GM19455 (cell line): Measurements from ENCODE around the gene ARHGAP42.

Experiments
- ATAC-seq: cut with Tn5 transposase; IDR thresholded peaks from one replicate; pipeline ENCODE4 v1.9.1; 2021; ENCODE audit not compliant: unreplicated experiment

The ARHGAP42 gene

DNA sequence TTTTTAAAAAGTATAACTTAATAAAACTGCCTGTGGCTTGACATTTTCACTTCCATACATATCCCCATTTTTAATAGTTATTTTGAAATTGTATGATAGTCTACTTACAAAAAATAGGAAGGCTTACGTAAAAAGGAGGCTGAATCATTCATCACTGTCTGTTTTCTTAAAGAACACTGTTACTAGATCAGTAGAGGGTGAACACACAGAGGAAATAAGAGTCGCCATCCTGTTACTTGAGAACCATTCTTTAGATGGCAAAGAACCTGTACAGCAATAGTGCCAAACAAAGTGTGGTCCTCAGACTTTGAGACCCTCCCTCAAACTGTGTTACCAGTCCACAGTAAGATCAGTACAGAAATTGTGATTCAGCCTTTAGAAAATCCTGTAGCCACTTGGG lies 261.8 kb downstream of the ARHGAP42 start:
- ATAC-seq, result no peak

DNA sequence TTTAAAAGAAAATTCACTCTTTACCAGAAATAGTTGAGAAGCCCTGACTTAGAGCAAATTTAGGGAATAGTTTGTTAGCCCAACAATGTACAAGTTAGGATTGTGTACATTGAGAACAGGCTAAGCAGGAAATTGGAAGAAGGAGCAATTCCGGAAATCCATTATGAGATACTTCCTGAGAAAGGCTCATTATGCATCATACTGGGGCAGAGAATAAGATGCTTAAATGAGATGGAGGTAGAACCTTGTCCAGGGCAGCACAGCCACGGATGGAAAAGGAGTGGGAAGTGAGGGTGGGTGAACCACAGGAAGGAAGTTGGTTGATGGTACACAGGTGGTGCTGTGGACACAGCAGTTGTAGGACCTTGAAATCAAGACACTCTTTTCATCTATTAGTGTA lies 262.4 kb downstream of the ARHGAP42 start:
- ATAC-seq, result no peak

DNA sequence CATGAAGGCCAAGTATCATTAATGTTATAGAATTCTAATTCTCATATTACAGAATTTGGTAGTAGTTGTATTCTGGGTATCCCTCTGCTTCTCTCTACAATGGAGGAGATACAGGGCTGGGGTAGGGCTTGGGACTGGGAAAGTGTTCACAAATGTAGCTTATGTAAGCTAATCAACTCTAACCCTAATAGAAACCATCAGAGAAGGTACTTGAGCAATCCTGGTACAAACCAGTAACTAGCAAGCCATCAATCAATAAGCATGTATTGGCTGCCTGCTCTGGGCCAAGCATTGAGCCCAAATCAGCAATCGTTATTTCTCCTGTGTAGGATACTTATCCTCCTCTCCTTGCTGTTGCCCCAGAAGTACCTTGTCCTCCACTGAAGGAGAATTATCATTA lies 268.2 kb downstream of the ARHGAP42 start:
- ATAC-seq, result no peak

DNA sequence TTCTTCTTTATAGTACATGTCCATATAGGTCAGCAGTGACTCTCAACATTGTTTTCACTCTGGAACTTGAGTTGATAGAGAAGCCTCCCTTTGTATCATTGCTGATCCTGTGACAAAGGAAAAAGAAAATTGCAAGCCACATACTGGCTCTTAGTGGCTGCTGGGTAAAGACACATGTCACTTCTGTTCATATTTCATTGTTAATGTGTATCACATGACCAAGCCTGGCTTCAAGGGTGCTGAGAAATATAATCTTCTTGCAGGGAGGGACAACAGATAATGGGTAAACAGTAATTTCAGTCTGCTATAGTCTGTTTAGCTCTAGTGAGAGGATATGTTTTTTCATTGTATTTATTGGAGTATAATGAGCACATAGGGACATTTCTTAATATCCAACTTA lies 269.3 kb downstream of the ARHGAP42 start:
- ATAC-seq, result no peak

DNA sequence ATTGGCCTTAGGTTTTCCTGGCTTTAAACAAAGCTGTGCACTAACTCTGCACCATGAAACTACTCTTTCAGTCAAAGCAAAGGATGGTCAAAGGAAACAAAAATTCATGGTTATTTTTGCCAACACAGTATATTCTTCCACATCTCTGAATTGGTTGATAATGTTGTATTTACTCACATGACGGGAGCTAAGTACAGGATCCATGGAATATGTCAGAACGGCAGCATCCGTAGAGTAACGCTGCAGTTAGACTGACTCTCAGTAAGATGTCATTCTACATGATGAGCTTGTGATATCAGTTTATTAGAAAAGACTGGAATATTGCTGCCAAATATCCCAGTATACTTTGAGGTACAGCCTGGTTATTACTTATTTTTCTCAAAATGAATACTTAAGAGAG lies 270.4 kb downstream of the ARHGAP42 start:
- no peak for ATAC-seq

DNA sequence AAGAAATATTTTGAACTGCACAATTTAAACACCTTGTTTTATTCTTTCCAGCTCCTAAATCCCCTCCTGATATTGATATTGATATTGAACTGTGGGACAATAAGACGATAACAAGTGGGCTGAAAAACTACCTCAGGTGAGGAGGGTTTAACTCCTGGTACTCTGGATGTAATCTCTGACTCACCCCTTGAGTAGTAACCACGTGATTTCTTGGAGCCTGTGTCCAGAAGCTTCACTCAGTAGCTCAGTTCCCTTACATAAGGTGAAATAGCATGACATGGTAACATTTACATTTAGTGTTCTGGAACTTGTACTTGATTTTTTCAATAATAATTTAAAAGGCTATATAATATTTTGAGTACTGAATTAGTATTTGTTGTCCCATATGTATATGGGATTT lies 274.5 kb downstream of the ARHGAP42 start:
- no peak for ATAC-seq

DNA sequence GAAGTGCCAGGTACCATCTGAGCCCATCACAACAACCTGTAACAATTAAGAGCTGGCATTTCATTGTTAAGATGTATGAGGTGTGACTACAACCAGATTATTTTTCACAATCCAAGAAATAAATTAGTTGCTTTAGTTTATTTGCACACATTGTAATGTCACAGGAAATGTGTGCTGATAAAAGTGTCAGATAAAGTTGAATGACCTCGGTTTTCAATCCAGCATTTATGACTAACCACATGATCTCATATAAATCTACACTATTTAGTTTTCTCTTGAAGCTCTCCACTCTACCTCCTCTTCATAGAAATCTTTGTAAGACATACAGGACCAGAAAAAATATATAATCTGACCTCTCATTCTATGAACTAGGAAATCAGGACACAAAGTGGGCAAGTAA lies 276.3 kb downstream of the ARHGAP42 start:
- no peak for ATAC-seq

DNA sequence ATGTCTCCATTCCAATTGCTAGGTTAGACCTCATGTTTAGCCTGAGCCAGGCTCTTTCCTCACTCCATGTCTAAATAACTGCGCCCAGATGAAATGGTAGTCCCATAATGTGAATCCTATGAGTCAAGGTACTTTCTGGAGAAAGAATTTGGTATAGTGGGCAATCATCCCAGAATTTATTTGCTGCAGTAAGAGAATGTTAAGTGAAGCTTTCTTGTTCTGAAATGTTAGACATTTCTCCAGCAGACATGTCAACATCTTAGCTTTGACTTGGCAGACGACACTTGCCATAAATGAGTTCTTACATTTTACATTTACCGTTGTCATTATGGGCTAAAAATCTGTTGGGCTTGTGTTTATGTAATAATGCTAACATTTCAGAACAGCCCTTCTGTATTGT lies 277.3 kb downstream of the ARHGAP42 start:
- ATAC-seq, result no peak

DNA sequence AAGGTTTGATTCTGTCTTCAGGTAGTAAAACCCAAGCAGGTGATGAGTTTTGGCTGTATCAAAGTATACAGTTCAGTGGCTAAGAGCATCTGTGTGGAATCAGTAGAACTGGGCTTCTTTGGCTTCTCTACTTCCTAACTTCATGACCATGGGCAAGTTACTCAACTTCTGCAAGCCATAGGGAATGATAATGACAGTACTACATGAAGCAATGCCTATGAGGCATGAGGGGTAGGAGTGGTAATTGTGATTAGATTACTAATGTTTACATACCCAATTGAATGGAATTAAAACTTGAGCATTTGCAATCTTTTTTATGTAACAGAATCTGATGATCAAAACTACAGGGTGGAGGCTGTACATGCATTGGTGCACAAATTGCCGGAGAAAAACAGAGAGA lies 278.3 kb downstream of the ARHGAP42 start:
- ATAC-seq, result no peak

DNA sequence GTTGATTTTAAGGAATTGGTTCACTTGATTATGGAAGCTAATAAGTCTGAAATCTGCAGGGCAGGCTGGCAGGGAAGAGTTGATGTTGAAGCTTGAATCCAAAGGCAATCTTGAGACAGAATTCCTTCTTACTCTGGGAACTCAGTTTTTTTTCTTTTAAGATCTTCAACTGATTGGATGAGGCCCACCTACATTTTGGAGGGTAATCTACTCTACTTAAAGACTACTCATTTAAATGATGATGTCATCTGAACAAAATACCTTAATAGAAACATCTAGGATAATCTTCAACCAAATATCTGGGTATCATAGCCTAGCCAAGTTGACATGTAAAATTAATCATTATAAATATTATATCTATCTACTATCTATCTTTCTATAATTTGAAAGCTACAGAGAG lies 279.3 kb downstream of the ARHGAP42 start:
- ATAC-seq, result no peak

DNA sequence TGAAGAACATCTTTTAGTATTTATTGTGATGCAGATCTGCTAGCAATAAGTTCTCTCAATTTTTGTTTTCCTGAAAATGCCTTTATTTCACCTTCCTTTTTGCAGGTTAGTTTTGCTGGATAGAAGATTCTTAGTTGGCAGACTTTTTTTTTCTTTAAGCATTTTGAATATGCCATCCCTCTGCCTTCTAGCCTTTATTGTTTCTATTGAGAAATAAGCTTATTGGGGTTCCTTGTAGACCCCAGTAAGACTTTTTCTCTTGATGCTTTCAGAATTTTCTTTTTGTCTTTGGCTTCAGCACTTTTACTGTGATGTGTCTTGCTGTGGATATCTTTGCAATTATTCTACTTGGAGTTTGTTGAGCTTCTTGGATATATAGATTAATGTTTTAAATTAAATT lies 281.9 kb downstream of the ARHGAP42 start:
- ATAC-seq, result no peak

DNA sequence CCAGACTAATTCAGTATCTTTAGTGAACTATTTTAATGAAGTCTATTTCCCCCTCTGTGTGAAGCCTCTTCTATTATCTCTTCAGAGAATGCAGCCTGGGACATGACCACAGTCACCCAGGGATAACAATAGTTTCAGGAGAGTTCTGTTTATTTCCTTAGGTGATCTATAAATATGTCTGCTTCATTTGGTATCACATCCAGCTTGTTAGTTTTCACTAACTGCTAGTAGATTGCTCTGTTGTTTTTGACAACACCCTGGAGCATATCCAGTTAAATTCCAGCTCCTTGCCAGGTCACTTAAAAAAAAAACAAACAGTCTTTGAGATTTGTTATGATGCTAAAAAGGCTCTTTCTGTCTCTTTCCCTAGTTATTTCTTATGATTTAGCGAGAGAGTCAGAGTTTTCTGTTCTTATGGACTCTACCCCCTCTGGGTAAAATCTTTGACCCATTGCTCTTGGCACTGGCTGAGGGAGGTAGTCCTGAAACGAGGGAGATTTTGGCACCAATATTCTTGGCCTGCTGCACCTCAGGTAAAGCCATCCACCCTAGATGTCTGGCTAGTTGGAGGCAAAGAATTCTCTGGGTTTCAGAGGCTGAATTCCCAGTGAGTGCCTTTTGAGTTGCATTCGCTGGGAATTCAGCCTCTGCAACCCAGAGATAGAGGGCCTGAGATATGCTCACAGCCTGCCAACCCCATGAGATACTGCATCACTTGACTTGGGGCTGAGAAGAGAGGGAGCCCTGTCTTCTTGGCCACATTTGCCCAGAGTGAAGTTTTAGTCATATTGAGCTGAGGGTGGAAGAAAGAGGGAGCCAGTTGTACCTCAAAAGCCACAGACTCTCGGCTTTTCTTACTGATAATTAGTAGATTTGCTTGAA lies 283.4 kb downstream of the ARHGAP42 start:
- no peak for ATAC-seq

DNA sequence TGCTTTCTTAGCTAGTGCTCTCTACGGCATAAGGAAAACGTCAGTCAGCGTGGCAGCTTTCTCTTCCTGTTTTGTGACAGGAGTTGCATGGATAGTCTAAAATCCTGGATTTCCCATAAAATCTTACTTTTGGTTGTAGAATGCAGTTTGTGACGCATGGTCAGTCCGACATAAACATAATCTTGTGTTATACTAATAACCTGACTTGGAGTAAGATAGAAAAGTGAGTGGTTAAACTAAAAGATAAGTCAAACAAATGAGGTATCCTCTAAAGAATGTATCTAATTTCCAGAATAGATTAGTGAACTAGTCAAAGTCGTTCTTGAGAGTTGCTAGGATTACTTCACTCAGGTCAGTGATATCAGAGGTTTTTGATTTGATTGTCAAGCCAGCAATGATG lies 285.0 kb downstream of the ARHGAP42 start:
- ATAC-seq, result no peak

DNA sequence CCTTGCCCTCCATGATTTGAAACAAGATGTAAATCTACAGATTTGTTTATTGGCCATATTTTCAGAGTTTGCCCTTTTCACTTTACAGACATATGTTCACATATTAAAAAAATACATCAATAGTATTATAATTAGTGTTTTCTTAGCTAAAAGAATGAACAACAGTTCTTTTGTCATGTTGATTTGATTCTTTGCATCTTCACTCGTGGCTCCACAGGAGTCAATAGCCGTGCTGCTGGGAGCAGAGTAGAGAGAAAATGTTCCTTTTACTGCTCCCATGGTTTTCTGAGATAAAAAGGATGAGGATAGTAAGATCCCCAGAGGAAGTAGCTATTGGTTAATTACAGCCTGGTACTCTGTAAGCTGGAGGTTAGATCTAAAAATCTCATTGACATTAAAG lies 291.4 kb downstream of the ARHGAP42 start:
- ATAC-seq, result no peak

DNA sequence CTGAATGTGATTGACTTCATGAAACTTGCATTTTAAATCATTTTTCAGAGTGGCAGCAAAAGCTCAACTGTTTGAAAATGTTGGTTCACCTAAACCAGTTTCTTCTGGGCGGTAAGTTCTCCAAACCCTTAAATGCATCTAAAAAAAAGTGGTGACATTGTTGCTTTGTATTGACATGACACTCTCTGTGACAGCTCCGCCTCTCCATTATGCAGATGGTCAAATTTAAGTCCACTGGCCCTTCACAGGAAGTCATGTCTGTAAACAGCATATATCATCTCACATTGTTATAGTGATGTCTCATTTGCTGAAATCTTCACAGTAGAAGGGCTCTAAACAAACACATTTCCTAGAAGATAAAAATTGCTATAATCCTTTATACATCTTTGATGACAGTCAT lies 291.9 kb downstream of the ARHGAP42 start:
- no peak for ATAC-seq

DNA sequence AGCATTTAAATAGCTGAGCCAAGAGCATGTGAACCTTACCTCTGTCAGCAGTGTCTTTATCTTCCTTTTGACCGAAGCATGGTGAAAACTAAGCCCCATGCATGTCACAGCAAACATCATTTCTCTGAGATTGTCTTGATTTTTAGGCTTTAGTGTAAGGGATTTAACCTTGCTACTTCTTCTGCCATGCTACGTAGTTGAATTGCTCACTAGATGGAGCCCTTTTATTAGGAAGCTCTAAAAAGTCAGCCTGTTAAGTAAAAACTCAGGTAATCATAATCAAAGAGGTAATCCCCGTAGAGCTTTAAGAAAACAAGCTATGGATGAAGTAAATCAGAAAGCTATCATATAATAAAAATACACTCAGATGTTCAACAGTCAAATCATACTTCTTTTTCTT lies 293.1 kb downstream of the ARHGAP42 start:
- no peak for ATAC-seq

DNA sequence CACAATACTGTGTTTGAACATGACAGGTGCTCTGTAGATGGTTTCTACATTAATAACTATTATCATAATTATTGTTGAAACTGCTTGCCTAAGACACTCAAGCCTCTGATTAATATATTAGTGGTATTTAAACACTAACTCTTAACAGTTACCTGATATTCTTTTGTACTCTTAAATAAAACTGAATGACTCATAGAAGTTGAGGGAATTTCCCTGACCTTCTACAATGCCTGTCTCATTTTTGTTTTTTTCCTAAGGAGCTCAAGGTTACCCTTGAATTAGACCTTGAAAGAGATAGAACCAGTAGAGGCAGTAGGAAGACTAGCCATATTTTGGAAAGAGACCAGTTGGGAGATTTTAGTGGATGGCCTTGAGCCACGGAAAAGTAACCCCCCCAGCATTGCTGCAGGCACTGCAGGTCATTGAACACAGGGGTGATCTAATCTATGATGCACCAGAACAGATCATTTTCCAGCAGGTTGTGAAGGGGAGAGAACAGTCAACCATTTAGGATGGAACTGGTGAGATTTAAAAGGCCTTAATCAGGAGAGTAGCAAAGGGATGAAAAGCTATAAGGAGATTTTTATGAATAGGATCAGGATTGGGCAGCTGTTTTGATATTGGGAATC lies 294.2 kb downstream of the ARHGAP42 start:
- no peak for ATAC-seq

DNA sequence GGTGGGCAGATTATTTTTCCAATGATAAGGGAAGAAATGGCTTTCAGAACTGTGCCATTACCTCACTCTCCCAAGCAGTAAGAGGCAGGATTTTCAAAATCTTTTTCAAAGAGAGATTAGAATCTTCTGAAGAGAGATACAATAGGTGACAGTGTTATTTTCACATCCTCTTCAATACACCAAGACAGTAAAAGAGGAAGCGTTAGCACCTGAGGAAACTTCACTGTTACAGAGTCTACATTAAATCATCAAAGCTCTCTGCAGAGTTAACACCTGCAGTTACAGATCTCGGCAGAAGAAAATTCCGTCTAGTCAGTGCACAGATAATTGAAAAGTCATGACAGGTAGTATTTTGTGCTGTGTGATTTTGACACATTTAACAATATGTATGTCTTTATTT lies 297.6 kb downstream of the ARHGAP42 start:
- ATAC-seq, result no peak

DNA sequence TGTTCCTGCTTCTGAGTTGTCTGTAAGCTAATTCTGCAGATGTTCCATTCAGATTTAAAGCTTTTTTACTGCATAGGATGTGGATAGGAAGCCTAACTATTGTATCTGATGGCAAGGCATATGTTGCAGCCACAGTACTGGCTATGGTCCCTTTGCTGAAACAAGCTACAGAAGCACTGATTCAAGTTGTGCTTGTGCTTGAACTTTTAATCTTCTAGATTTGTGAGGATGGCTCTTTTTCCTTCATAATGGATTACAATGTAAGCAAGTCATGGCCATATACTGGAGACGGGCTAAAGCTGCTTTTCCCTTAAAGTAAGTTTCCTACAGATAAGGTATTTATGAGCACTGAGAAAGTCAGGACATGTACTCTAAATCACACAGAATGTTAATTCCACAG lies 303.8 kb downstream of the ARHGAP42 start:
- ATAC-seq, result no peak

DNA sequence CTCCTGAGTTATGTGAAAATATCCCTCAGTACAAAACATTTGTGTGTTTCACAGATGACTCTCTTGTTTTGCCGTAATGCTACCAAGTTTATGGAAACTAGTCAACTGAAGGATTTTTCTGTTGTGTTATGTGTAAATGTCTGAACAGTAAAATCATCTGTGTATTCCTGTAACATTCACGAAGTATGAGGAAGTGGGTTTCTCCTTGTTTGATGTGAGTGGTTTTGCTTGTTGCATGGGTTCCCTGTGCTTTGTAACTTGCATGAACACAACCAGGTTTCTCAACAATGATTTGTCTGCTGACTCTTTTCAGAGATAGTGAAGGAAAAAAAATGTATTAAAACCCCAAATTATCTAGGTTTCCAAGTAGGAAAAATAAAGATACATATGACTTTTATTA lies 304.5 kb downstream of the ARHGAP42 start:
- no peak for ATAC-seq

DNA sequence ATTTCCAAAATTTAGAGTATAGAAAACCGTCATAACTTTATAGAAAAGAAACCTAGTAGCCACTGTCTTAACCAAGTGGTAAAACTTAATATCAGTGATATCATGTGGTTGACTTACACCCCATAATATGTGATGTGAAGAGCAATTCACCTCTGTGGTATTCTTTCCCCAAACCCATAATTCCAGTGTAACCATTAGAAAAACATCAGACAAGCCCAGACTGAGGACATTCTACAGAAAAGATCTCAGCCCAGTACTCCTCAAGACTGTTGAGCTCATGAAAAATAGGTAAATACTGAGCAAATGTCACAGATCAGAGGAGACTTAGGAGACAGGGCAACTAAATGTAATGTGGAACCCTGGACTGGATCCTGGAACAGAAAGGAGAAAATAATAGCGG lies 307.9 kb downstream of the ARHGAP42 start:
- no peak for ATAC-seq

DNA sequence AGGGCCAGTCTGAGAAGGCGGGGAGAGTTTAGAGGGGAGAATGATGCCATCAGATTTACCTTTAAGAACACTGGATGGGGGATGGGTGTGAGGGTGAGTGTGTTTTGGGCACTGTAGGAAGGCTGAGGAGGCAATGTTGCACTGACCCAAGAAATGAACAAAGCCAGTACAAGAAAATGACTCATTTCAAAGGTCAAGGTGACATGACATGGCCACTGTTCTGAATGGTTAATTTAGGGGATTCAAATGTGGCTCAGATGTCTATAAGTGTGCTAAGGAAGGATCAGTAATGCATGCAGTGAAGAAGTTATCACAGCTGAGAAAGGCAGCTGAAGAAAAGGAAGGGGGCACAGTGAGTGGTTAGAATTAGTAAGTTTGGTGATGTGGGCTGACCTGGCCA lies 312.7 kb downstream of the ARHGAP42 start:
- no peak for ATAC-seq

DNA sequence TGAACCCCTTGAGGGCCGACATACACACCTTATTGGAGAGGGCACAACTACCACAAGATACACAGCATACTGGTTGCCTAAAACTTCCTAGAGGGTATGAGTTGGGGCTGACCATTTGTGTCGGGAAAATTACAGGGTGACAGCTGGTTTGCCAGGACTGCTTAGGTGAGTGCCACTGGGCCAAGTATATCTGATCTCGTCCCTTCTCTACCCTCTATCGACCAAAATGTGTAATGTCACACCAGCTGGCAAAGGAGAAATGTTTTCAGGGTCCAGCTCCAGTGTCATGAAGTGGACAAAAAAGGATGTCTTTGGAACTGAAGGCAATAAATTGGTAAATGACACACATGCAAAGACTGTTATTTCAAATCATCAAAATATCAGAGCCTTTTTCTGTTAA lies 316.4 kb downstream of the ARHGAP42 start:
- no peak for ATAC-seq
